Adrenal gland (tissue), 12 donors: ENCODE measurements around the gene ARPC1B. TPM values are rescaled to one million over a fixed set of nuclear protein-coding genes. Genes with fewer than 3 reads are reported as not detected.

Experiments used
- DNase-seq, 7 donors: peaks; one replicate each; pipeline ENCODE4 v3.0.0-alpha.2; 2019 to 2020
- H3K27ac ChIP-seq, 5 donors: fragments of 200-600 bp; sonication (generic) in 4 of 5; 1 replicate in 3 of 5; 2 replicates in 2 of 5; pipeline versions ENCODE4 v1.5.1 to v1.8.0; 2016 to 2020; ENCODE audit warnings: mild to moderate bottlenecking in 1 of 5
- H3K27me3 ChIP-seq: fragments of 200-600 bp; 2 replicates; pipeline ENCODE4 v1.8.0; 2021
- H3K36me3 ChIP-seq, 2 donors: fragments of 200-600 bp; replicated peaks in 1 of 2; 1 replicate in 1 of 2; 2 replicates in 1 of 2; pipeline versions ENCODE4 v1.5.1 to v1.8.0; 2018 to 2022
- H3K4me1 ChIP-seq, 2 donors: fragments of 200-600 bp; replicated peaks in 1 of 2; 1 replicate in 1 of 2; 2 replicates in 1 of 2; pipeline versions ENCODE4 v1.5.1 to v1.8.0; 2018 to 2021
- H3K4me3 ChIP-seq, 4 donors: fragments of 200-600 bp; sonication (generic) in 3 of 4; one replicate each; pipeline ENCODE4 v1.5.1; 2016 to 2018
- H3K9me3 ChIP-seq, 3 donors: fragments of 200-600 bp; sonication (generic) in 1 of 3; replicated peaks in 1 of 3; 1 replicate in 2 of 3; 2 replicates in 1 of 3; pipeline versions ENCODE4 v1.5.1 to v1.8.0; 2016 to 2021
- POLR2A ChIP-seq, 2 donors: fragments of 450-650 bp; IDR thresholded peaks; one replicate each; pipeline ENCODE4 v1.6.1; 2017; ENCODE audit warnings: antibody characterized with exemption in 2 of 2, mild to moderate bottlenecking in 2 of 2, moderate library complexity in 1 of 2
- WGBS, 4 donors: extraction: QIAGEN DNeasy Blood & Tissue Kit in 2 of 4; methylation state at CpG; one replicate each; pipeline versions ENCODE4 v1.1.5 to v1.1.7; 2013 to 2017; 5-methylcytosine and 5-hydroxymethylcytosine counted together
- intact Hi-C, 2 donors: fragments of 100-400 bp; cut with DNase I; formaldehyde crosslinking; loops; one replicate each; pipeline versions ENCODE4 v1.14.1 to v1.15.0; 2022 to 2023
- polyA plus RNA-seq, 3 donors: library from polyadenylated mRNA; stranded (reverse); fragments of 200-250 nt in 2 of 3; fragments of 350-450 nt in 1 of 3; fragmentation: Illumina TruSeq in 1 of 3; extraction: RNeasy Lipid Tissue Mini Kit (QIAGEN cat#74804) in 1 of 3; gene quantifications; one replicate each; pipeline ENCODE4 v1.2.3, GENCODE V29; 2013 to 2014
- total RNA-seq, 9 donors: library from RNA; depleted of rRNA in 4 of 9; stranded (reverse); fragments of >200 nt in 4 of 9; fragments of 120-200 nt in 1 of 9; fragmentation: NEBNext Ultra II Directional in 1 of 9; extraction: Animal tissue kit (Norgen Biotek cat#: 25700) in 1 of 9; gene quantifications; one replicate each; pipeline versions ENCODE4 v1.1.0 to v1.2.4, GENCODE V29; 2013 to 2023
- TF ChIP-seq, protein P1 (sequence below), 6 experiments: fragments of 450-650 bp in 4 of 6; fragments of 200-600 bp in 2 of 6; sonication (generic) in 1 of 6; IDR thresholded peaks; 1 replicate in 5 of 6; 2 replicates in 1 of 6; pipeline versions ENCODE4 v1.5.1 to v1.8.0; 2016 to 2021; ENCODE audit warnings: antibody characterized with exemption in 6 of 6, mild to moderate bottlenecking in 2 of 6, moderate library complexity in 1 of 6
- donor health status: healthy with polysubstance abuse.
- donor health status: Bipolar disorder and iron deficiency.
- donor health status: DM: yes; HTN: yes; CAD: no.
- donor health status: DM: no; HTN: no; CAD: no.
- donor health status: DM: no; HTN: no; CAD: no.
- donor health status: DM: yes; HTN: yes; CAD: no.

The ARPC1B gene
- total and polyA plus RNA-seq, 12 donors, result 57.2 to 353 (median 94.3) TPM

DNA sequence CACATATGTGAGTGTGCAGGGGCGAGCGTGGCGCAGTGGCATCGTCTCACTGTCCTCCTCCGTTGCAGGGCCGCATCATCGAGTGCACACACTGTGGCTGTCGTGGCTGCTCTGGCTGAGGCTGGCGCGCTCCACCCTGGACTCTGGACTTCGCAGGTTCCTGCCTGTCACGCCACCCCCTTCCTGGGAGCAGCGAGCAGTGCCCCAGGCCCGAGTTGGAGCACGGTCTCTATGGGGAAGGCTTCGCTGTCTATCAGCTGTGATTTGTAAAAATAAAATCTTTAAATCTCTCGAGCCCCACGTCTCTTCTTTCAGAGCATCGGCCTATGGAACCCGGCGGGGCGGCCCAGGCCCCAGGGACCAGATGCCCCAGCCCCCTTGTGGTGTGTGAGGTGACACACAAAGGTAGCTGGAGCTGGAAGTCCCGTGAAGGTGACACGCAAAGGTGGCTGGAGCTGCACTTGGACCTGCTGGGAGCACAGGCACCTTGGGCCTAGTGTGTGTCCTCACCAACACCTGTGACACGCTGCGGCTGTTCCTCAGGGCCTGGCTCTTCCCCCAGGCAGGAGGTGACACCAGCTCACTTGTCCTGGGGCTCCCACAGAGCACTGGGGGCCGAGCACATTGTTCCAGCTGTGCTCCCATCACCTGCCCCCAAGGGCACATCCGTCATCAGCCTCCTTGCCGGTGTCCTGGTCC, 44.9 kb downstream of the ARPC1B start:
- DNase-seq, result no peak
- peaks cover 0 to 82% of the 10 kb centered on the region in 2 donors for H3K36me3 ChIP-seq
- 91 to 94% (median 92%) methylated on average over 16 to 29 of the region's 29 CpGs for WGBS, 4 donors
- H3K27ac ChIP-seq, result no peak overlapping the region
- no peak overlapping the region for H3K4me3 ChIP-seq
- TF ChIP-seq POLR2A (IDR thresholded peaks at IDR 0.05), result no peak
- TF ChIP-seq, protein P1, sequence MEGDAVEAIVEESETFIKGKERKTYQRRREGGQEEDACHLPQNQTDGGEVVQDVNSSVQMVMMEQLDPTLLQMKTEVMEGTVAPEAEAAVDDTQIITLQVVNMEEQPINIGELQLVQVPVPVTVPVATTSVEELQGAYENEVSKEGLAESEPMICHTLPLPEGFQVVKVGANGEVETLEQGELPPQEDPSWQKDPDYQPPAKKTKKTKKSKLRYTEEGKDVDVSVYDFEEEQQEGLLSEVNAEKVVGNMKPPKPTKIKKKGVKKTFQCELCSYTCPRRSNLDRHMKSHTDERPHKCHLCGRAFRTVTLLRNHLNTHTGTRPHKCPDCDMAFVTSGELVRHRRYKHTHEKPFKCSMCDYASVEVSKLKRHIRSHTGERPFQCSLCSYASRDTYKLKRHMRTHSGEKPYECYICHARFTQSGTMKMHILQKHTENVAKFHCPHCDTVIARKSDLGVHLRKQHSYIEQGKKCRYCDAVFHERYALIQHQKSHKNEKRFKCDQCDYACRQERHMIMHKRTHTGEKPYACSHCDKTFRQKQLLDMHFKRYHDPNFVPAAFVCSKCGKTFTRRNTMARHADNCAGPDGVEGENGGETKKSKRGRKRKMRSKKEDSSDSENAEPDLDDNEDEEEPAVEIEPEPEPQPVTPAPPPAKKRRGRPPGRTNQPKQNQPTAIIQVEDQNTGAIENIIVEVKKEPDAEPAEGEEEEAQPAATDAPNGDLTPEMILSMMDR (IDR thresholded peaks at IDR 0.05), result no peak
- H3K9me3 ChIP-seq, result no peaks in the 10 kb centered on the region
- H3K4me1 ChIP-seq, result no peaks in the 10 kb centered on the region
- no peaks in the 10 kb centered on the region for H3K27me3 ChIP-seq
- intact Hi-C loops, result loop anchor here in 1 of 2 donors (5.0 kb wide), 1 partner anchor 57 kb away; no protein-coding TSS in a partner anchor

DNA sequence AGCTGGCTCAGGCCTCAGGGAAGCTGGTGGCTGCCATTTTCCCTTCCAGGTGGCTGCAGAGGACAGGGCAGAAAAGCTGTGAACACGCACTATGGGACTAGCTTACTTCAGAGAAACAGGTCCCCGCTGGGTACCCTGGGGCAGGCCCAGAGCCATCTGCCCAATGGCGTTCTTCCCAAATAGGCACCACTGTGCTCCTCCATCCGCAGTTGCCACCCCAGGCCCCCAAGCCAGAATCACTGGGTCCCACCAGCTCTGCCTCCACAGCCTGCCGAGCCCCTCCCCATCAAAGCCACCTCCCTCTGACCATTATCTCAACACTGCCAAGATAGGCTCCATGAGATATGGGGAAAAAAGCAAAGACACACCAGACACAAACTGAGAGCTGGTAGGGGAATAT, 45.7 kb downstream of the ARPC1B start:
- TF ChIP-seq, protein P1 (IDR thresholded peaks at IDR 0.05), result no peak
- no peak for TF ChIP-seq POLR2A (IDR thresholded peaks at IDR 0.05)
- Histone ChIP-seq H3K36me3 (peaks cover 0 to 82% of the 10 kb centered on the region in 2 donors), H3K27ac (no peak overlapping the region), H3K27me3 (no peaks in the 10 kb centered on the region), H3K9me3 (no peaks in the 10 kb centered on the region), H3K4me1 (no peaks in the 10 kb centered on the region), H3K4me3 (no peak overlapping the region)
- intact Hi-C loops, result no loop called here
- 91 to 95% (median 94%) methylated on average over 4 to 5 of the region's 5 CpGs for WGBS, 4 donors
- DNase-seq, result no peak

DNA sequence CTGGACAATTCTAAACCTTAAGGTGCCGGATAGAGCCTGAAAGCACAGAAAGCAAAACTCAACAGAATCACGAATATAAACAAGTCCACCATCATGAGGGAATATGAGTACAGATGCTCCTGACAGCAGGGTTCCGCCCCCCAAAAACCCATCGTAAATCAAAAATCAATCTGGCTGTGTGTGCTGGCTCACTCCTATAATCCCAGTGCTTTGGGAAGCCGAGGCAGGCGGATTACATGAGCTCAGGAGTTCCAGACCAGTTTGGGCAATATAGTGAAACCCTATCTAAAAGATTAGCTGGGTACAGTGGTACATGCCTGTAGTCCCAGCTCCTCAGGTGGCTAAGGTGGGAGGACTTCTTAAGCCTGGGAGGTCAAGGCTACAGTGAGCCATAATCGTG, 46.5 kb downstream of the ARPC1B start:
- Histone ChIP-seq H3K36me3 (peaks cover 0 to 78% of the 10 kb centered on the region in 2 donors), H3K4me1 (no peaks in the 10 kb centered on the region), H3K27me3 (no peaks in the 10 kb centered on the region), H3K27ac (no peak overlapping the region), H3K9me3 (no peaks in the 10 kb centered on the region), H3K4me3 (no peak overlapping the region)
- DNase-seq, result no peak
- intact Hi-C loops, result no loop called here
- 78 to 84% (median 81%) methylated on average over 7 of the region's 7 CpGs for WGBS, 4 donors
- TF ChIP-seq, protein P1 (IDR thresholded peaks at IDR 0.05), result no peak
- no peak for TF ChIP-seq POLR2A (IDR thresholded peaks at IDR 0.05)

DNA sequence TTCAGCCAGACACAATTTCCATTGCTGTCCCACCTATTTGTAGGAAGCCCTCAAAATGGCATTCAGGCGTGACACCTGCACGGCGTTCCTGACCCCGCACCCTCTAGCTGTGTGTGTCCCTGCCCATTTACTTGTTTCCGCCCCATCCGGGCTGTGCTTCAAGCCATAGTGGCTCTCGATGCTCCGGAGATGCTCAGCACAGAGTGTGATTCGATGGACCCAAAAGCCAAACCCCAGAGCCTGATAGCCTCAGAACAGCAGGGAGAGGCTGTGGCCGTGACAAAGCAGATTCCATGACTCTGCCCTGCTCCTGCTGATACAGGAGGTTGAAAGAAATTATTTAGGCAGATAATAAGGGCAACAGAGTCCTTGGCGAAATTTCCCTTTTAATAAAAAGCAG, 47.7 kb downstream of the ARPC1B start:
- intact Hi-C loops, result no loop called here
- H3K36me3 ChIP-seq, result peaks cover 0 to 66% of the 10 kb centered on the region in 2 donors
- no peaks in the 10 kb centered on the region for H3K9me3 ChIP-seq
- H3K27ac ChIP-seq, result no peak overlapping the region
- no peak for DNase-seq
- no peaks in the 10 kb centered on the region for H3K27me3 ChIP-seq
- TF ChIP-seq, protein P1 (IDR thresholded peaks at IDR 0.05), result no peak
- TF ChIP-seq POLR2A (IDR thresholded peaks at IDR 0.05), result no peak
- H3K4me3 ChIP-seq, result no peak overlapping the region
- no peaks in the 10 kb centered on the region for H3K4me1 ChIP-seq
- 86 to 92% (median 89%) methylated on average over 11 of the region's 11 CpGs for WGBS, 4 donors
